GM19193 (cell line): ENCODE measurements around the gene EIF5B.

Source experiments
- POLR2A ChIP-seq: IDR thresholded peaks from 4 replicates; pipeline ENCODE4 v1.6.1; 2011; ENCODE audit not compliant: insufficient read depth, insufficient read length; ENCODE audit errors: extremely low read depth

The EIF5B gene

DNA sequence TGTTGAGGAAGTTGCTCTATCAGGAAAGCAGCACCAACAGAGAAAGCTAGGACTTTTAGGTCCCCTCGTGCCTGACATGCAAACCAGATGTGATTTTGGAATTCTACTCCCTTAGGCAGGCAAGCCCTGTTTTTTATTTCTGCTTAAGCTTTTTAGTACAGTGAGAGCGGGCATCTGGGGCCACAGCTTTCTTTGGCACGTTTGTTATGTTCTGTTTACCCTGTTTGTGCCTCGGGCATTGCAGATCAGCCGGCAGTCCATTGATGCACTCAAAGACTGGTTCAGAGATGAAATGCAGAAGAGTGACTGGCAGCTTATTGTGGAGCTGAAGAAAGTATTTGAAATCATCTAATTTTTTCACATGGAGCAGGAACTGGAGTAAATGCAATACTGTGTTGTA, 61.9 kb downstream of the EIF5B start:
- no peak for TF ChIP-seq POLR2A

DNA sequence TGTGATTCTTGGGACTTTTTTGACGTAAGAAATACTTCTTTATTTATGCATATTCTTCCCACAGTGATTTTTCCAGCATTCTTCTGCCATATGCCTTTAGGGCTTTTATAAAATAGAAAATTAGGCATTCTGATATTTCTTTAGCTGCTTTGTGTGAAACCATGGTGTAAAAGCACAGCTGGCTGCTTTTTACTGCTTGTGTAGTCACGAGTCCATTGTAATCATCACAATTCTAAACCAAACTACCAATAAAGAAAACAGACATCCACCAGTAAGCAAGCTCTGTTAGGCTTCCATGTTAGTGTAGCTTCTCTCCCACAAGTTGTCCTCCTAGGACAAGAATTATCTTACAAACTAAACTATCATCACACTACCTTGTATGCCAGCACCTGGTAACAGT, 62.6 kb downstream of the EIF5B start:
- TF ChIP-seq POLR2A = no peak

DNA sequence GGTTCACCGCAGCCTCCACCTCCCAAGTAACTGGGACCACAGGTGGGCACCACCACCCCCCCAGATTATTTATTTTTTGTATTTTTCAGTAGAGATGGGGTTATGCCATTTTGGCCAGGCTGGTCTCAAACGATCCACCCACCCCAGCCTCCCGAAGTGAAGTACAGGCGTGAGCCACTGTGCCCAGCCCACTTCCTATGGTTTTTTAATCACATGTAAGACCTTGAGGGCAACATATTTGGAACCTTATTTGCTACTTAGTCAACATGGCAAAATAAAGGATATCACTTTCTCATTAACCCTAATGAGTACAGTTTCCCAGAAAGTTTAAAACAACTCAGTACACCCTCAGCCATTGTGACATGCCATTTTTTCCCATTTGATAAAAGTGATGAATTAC, 64.7 kb downstream of the EIF5B start:
- no peak for TF ChIP-seq POLR2A

DNA sequence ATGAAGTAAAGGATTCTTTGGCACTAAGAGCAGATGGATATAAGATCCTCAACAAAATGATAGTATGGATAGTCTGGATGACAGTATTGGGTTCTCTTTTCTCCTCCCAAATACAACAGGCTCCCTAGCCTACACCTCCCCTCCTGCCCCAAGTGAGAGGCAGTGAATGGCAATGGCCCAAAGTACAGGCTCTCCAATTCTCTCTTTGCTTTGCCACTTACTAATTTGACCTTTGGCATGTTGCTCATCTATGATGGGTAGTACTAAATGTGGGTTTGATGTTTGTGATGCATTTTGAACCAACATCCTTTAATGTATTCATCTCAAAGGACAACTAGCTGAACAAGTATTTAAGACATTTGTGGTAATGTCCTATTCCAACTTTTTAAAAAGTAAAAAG, 65.9 kb downstream of the EIF5B start:
- TF ChIP-seq POLR2A = no peak

DNA sequence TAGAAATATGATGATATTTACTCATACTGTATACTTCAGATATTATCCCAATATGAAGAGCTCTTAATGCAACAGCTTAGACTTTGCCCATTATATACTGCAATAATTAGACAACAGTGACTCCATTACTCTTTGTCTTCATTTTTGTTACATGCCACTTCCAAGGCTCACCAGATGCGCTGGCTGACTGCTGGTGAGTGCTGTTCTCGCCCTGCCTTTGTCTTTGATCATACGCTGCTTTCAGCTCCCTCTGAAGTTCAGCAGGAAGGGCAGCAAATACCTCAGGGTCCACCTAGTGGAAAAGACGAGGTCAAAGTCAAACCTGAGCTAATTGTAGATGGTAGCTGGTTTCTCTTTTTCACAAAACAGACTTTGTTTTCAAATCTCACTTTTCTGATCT, 66.3 kb downstream of the EIF5B start:
- no peak for TF ChIP-seq POLR2A

DNA sequence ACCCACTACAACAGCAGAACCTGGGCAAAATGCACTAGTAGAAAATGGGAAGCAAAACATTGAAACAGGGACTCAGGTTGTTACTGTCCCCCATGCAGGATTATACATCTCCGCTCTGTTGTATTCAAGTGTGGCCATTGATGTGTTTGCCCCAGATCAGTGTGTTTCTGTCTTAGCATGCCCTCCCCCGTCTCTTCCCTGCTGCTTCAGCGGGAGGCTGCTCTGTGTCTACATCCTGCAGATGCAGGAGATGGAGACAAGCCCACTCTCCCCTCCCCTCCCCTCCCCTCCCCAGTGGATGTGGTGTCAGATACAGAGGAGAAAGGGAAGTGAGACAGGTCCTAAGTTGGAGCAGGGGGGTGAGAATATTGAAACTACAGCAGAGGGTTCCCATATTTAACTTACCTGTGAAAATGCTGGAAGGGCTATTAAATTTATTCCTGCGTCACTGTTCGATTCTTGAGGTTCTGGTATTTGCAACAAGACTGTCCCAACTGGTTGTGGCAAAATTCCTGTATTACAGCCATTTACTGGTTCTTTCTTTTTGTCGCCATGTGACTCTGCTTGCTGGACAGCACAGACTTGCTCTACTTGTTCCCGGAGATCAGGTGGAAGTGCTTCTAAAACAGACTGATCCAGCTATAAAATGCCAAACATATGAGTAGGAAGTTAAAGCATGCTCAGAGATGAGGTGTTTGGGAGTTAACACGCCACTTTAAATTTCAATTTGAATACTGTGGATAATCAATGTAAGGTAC, 67.0 kb downstream of the EIF5B start:
- TF ChIP-seq POLR2A = no peak

DNA sequence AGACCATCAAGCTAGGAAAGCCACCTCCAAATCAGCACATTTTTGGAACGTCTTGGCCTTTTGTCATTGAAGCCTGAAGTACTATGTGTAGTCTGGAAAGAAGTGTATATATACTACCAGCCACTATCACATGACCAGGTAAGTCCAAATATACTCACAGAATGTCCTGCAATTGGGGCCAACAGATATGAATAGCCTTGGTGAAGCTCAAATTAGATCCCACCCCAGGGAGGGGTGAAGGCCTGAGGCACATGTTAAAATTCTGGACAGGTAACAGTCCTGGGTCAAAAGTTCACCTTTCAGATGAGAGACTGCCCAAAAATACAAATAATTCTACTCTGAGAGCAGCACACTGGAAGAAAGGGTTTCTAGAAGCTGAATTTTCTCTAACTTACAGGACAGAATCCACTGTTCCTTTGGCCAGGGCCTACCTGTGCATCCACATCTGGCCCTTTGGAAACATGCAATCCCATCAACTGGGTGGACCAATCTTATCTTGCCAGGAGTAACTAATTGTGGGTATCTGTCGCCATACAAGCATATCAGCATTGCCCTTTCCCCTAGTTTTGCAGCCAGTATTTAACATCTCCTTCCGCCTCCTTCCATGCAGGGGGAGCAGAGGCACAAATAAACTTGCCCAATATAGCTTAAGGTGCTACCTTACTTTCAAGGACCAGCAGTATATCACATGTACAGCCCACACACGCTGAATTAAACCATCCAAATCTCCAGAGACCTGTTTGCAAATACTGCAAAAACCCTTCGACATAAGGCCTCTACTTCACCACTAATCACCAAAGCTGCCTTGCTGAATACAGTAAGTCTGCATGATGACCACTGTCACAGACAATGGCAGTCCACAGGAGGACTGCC, 67.8 kb downstream of the EIF5B start:
- no peak for TF ChIP-seq POLR2A

DNA sequence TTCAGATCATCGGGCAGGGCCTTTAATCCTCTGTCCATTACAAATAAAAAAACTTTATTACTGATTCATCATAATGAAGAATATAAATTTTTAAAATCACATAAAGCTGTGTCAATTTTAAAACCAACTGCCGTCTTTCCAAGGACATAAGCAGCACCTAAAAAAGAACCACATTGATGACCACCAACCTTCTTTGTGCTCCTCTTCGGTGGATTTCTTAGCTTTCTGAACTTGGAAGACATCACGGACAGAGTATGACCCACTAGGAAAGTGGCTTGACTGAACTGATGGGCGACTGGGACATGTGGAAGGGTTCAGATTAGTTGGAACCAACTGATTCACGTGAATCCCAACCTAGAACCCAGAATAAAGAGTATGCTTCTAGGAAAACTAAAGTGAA, 68.9 kb downstream of the EIF5B start:
- TF ChIP-seq POLR2A = no peak

DNA sequence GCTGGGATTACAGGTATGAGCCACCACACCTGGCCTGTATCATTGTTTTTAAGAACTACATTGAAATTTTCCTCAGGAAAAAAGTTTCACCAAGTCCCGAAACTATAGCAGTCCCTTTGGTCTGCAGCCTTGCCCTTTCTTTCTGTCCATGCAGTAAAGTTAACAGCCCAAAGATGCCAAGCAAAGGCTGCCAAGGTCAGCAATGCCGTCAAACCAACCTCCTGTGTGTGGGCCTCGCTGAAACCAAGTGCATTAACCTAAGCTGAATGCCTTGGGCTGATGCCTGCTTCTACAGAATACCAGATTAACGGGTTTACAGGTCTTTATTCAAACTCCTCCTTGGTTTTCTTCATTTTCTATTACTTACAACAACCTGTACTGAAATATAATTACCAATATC, 73.1 kb downstream of the EIF5B start:
- no peak for TF ChIP-seq POLR2A

DNA sequence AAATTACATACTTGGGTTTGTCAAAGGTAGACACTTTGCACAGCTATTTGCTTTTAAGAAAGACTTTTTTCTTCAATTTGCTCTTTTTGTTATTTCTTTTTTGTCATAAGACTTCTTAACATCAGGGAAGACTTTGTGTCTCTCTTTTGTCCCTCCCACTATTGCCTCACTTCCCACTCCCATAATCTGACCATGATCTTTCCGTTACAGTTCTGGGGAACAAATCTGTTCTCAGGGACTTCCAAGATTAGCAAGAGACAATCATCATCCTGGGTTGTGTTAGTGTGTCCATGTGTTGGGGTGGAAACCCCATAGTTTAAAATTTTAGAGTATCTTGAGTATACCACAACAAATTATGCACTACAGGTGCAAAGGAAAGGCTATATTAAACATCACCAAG, 77.4 kb downstream of the EIF5B start:
- no peak for TF ChIP-seq POLR2A

DNA sequence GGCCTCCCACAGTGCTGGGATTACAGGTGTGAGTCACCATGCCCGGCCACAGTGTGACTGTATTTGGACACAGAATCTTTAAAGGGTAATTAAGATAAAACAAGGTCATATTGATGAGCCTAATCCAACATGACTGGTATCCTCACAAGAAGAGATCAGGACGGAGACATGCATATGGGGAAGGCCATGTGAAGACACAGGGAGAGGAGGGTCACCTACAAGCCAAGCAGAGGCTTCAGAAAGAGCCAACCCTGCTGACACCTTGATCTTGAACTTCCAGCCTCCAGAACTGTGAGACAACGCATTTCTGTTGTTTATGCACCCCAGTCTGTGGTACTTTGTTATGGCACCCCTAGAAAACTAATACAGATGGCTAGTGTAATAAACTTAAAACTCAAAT, 80.2 kb downstream of the EIF5B start:
- no peak for TF ChIP-seq POLR2A

DNA sequence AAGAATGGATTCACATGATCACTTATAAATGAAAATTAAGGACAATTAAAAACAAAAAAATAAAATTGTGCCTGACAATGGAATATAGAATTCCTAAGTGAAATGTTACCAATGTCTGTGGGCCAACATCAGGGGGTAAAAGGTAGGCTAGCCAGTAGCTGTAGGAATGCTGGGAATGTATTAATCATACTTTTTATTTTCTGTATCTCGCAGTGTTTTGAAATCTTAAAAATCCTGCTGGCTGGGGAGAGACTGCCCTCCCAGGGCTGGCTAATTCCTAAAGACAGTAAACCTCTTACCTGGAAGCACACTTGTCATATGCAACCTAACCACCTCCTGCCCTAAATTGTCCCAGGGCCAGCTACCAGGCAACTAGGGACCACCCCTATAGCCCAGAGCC, 82.8 kb downstream of the EIF5B start:
- TF ChIP-seq POLR2A = no peak

DNA sequence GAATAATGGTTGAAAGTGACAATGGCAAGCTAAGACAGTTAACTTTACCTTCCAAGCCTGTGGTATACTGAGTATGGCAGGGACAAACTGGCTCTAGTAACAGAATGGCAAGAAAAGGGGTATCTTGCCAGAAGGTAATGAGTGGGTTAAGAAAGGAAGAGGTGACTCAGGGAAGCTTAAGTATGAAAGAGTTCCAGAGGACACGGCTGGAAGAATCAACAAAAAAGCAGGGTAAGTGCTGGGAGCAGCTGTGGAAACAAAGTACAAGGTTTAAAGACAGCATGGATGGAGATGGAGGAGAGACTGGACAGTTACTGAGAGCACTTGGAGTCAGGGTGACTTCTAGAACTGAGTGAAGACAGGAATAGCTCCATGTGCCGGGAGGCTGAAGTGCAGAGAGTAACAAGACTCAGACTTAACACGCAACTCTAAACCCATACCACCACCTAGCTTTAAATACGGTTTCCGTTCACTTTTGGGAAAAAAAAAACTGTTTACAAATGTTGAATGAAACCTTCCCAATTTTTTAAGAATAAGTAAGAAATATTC, 83.6 kb downstream of the EIF5B start:
- no peak for TF ChIP-seq POLR2A

DNA sequence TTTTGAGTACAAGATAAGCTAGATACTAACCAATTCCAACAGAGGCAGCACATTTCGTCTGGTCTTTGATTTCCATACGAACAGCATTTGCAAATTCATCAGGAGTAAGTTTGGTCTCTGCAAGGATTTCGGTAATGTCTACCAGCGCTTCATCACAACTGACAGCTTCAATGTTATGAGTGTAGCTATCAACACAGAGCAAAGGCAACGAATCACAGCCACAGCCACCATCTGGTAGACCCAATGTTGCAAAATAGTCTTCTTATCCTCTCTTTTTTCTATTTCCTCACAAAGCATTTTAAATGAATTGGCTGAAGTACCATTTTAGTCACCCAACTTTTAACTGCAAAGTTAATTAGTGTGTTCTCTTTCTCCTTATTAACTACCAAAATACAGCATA, 84.3 kb downstream of the EIF5B start:
- TF ChIP-seq POLR2A = no peak

DNA sequence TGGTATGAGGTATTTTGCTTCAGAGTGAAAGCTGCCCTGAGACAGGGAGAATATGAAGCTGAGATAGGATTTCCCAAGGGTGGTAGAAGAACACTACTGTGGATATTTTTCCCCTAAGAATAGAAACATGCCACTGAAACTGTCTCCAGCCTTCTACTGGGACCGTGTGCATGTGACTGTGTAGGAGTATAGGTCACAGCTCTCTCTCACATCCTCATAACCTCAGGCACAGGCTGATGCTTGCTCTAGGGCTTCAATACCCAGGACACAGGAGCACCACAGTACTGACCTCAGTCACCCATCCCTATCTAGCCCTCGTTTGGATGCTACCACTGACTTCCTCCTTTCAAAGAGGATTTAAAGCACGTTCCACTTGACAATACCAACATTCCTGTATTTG, 85.4 kb downstream of the EIF5B start:
- TF ChIP-seq POLR2A = no peak

DNA sequence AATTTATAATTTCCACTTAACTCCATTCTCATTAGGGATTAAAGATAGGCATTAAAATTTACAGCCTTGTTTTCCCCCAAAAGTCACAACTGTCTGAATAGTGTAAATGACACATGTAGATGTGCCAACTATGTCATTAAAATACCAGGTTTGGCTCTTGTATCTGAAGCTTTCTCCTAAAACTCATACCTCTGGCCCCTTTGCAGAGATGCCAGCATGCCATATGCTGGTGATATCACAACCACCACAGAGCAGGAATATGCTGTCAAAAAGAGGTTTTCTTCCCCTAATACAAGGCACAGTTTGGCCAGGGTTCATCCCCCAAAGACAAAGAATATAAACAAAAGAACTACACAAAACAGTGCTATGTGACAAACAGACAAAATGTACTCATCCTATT, 87.2 kb downstream of the EIF5B start:
- no peak for TF ChIP-seq POLR2A

DNA sequence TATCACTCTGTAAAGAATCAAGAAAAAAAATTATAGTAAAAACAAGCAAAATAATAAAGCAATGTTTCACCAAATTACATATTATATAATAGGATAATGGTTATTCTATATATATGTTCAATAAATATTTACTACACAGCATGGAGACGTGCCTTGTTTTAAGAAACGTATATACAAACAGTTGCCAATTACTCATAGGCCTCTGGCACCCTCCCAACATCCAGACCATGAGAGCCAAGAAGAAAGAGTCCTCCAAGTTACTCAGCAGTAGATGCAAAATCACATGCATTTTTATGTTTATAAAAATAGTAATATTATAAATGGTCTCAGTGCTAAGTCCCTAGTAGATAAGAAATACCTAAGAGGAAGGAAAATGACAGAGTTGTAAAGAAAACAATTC, 87.8 kb downstream of the EIF5B start:
- TF ChIP-seq POLR2A = no peak
